Endometrium (tissue), 2 donors: ENCODE measurements around the gene KLHL22.
"Not testable (repeated sequence)": the region's sequence is repeated elsewhere in the genome, so short reads cannot be mapped to it uniquely, and the experiment has no call there.

Source experiments
- FAIRE-seq: peaks from 2 replicates; lab custom pipeline; 2012; peaks lifted over from hg19 to GRCh38; lab: Jason Lieb, UNC
- donor health status: control.
- donor health status: control.

The KLHL22 gene

GRCh38 chr22:20469110-20469868 is 26.3 kb downstream of the KLHL22 start:
- no peak for FAIRE-seq

GRCh38 chr22:20466659-20467379 is 28.8 kb downstream of the KLHL22 start:
- FAIRE-seq: no peak

GRCh38 chr22:20465759-20466077 is 29.9 kb downstream of the KLHL22 start:
- no peak for FAIRE-seq

GRCh38 chr22:20464912-20465758 is 30.5 kb downstream of the KLHL22 start:
- no peak for FAIRE-seq

- no peak for FAIRE-seq
Observed at GRCh38 chr22:20464096-20464614, 31.4 kb downstream of the KLHL22 start.

- no peak for FAIRE-seq
Observed at GRCh38 chr22:20463324-20464095, 32.1 kb downstream of the KLHL22 start.

GRCh38 chr22:20459862-20460261 is 35.7 kb downstream of the KLHL22 start:
- no peak for FAIRE-seq

GRCh38 chr22:20459152-20459542 is 36.4 kb downstream of the KLHL22 start:
- FAIRE-seq: no peak

GRCh38 chr22:20458530-20459151 is 37.0 kb downstream of the KLHL22 start:
- no peak for FAIRE-seq

GRCh38 chr22:20457506-20458240 is 37.9 kb downstream of the KLHL22 start:
- no peak for FAIRE-seq

GRCh38 chr22:20456722-20457076 is 38.9 kb downstream of the KLHL22 start:
- FAIRE-seq: no peak

- no peak for FAIRE-seq
Observed at GRCh38 chr22:20456064-20456721, 39.4 kb downstream of the KLHL22 start.

- FAIRE-seq: no peak
Observed at GRCh38 chr22:20455709-20456063, 39.9 kb downstream of the KLHL22 start.

- no peak for FAIRE-seq
Observed at GRCh38 chr22:20453222-20453621, 42.4 kb downstream of the KLHL22 start.

GRCh38 chr22:20451920-20452319 is 43.7 kb downstream of the KLHL22 start:
- no peak for FAIRE-seq

GRCh38 chr22:20451129-20451778 is 44.3 kb downstream of the KLHL22 start:
- not testable (repeated sequence) for FAIRE-seq

- no peak for FAIRE-seq
Observed at GRCh38 chr22:20450551-20450906, 45.1 kb downstream of the KLHL22 start.

GRCh38 chr22:20449819-20450550 is 45.6 kb downstream of the KLHL22 start:
- FAIRE-seq: no peak

GRCh38 chr22:20448630-20449029 is 47.0 kb downstream of the KLHL22 start:
- no peak for FAIRE-seq
